IMR-90 (cell line): ENCODE results near the gene DCAF10. TPM values are rescaled to one million over a fixed set of nuclear protein-coding genes. Genes with fewer than 3 reads are reported as not detected.

Experiments
- ATAC-seq: fragments of 200-7000 bp; cut with Tn5 transposase; 2 replicates; pipeline ENCODE4 v1.9.1; 2020; ENCODE audit warnings: low read depth, mild to moderate bottlenecking, moderate library complexity
- BruUV-seq: library from RNA; stranded (reverse); fragments of 400-500 nt; replicated peaks from 2 replicates; lab custom pipeline; 2021; lab: Mats Ljungman, UMichigan
- CTCF ChIA-PET: fragments of 300-600 bp; formaldehyde crosslinking; extraction: SDS; loops from one replicate; lab custom pipeline; 2021; ENCODE audit warnings: antibody characterized with exemption; lab: Yijun Ruan, JAX
- POLR2A ChIA-PET: fragments of 300-600 bp; sonication (Branson Sonifier 250); formaldehyde crosslinking; loops from one replicate; lab custom pipeline; 2022; ENCODE audit warnings: antibody characterized with exemption; ENCODE audit not compliant: unreplicated experiment; lab: Charles Lee
- DNase-seq: peaks from one replicate; pipeline ENCODE4 v3.0.0; 2013
- H2AFZ ChIP-seq: replicated peaks from 2 replicates; pipeline ENCODE3; 2013; ENCODE audit warnings: low read length, mild to moderate bottlenecking; ENCODE audit not compliant: poor library complexity
- H2AK5ac ChIP-seq: 2 replicates; pipeline ENCODE4 v1.6.1; 2013; ENCODE audit warnings: low read depth, low read length, inconsistent platforms
- H2AK9ac ChIP-seq: replicated peaks from 2 replicates; pipeline ENCODE3; 2013; ENCODE audit warnings: mild to moderate bottlenecking, low read depth, low read length, moderate library complexity; ENCODE audit not compliant: poor library complexity
- H2BK120ac ChIP-seq: 2 replicates; pipeline ENCODE4 v1.6.1; 2013; ENCODE audit warnings: low read depth, low read length, inconsistent platforms
- H2BK15ac ChIP-seq: 3 replicates; pipeline ENCODE4 v1.6.1; 2013; ENCODE audit warnings: low read depth, low read length, inconsistent platforms
- H2BK20ac ChIP-seq: 2 replicates; pipeline ENCODE4 v1.6.1; 2013; ENCODE audit warnings: low read depth, mild to moderate bottlenecking, inconsistent platforms, low read length, moderate library complexity
- H2BK5ac ChIP-seq: 2 replicates; pipeline ENCODE4 v1.6.1; 2013; ENCODE audit warnings: mild to moderate bottlenecking, low read depth, low read length, inconsistent platforms; ENCODE audit not compliant: poor library complexity, severe bottlenecking
- H3K14ac ChIP-seq: replicated peaks from 2 replicates; pipeline ENCODE4 v1.6.1; 2013; ENCODE audit warnings: low read depth, low read length, inconsistent platforms
- H3K18ac ChIP-seq: 2 replicates; pipeline ENCODE4 v1.6.1; 2013; ENCODE audit warnings: low read depth, low read length, control low read depth
- H3K23ac ChIP-seq: 2 replicates; pipeline ENCODE4 v1.6.1; 2013; ENCODE audit warnings: low read depth, low read length, inconsistent platforms
- H3K27ac ChIP-seq: 2 replicates; pipeline ENCODE4 v1.5.1; 2013; ENCODE audit warnings: mild to moderate bottlenecking, control low read depth, low read length; ENCODE audit not compliant: insufficient read depth
- H3K27me3 ChIP-seq: 2 replicates; pipeline ENCODE4 v1.6.1; 2013; ENCODE audit warnings: low read length; ENCODE audit not compliant: control insufficient read depth, insufficient read depth
- H3K36me3 ChIP-seq: 2 replicates; pipeline ENCODE4 v1.6.1; 2013; ENCODE audit warnings: low read length, mixed read lengths; ENCODE audit not compliant: control insufficient read depth, insufficient read depth
- H3K4ac ChIP-seq: 2 replicates; pipeline ENCODE4 v1.6.1; 2013; ENCODE audit warnings: low read depth, low read length, inconsistent platforms
- H3K4me1 ChIP-seq: 2 replicates; pipeline ENCODE4 v1.6.1; 2013; ENCODE audit warnings: low read length, mixed read lengths; ENCODE audit not compliant: control insufficient read depth, insufficient read depth
- H3K4me2 ChIP-seq: 2 replicates; pipeline ENCODE4 v1.6.1; 2013; ENCODE audit warnings: low read depth, mild to moderate bottlenecking, control low read depth, low read length, moderate library complexity
- H3K4me3 ChIP-seq: 2 replicates; pipeline ENCODE4 v1.5.1; 2013; ENCODE audit warnings: low read depth, mild to moderate bottlenecking, control low read depth, low read length, moderate library complexity; ENCODE audit not compliant: insufficient read depth
- H3K56ac ChIP-seq: 2 replicates; pipeline ENCODE4 v1.6.1; 2013; ENCODE audit warnings: low read length, inconsistent platforms; ENCODE audit not compliant: insufficient read depth; ENCODE audit errors: extremely low read depth
- H3K79me1 ChIP-seq, 2 experiments: 2 replicates each; pipeline ENCODE4 v1.6.1; 2013; ENCODE audit warnings: low read length in 2 of 2, inconsistent platforms in 1 of 2, low read depth in 1 of 2
- H3K9ac ChIP-seq: 2 replicates; pipeline ENCODE4 v1.6.1; 2013; ENCODE audit warnings: low read depth, low read length, control low read depth
- H3K9me1 ChIP-seq: 2 replicates; pipeline ENCODE4 v1.6.1; 2013; ENCODE audit warnings: low read length, inconsistent platforms; ENCODE audit not compliant: insufficient read depth
- H3K9me3 ChIP-seq: 2 replicates; pipeline ENCODE4 v1.6.1; 2013; ENCODE audit warnings: low read length; ENCODE audit not compliant: control insufficient read depth, insufficient read depth
- H4K20me1 ChIP-seq: 2 replicates; pipeline ENCODE4 v1.6.1; 2013; ENCODE audit warnings: low read length, inconsistent platforms; ENCODE audit not compliant: insufficient read depth
- H4K5ac ChIP-seq: 2 replicates; pipeline ENCODE4 v1.6.1; 2013; ENCODE audit warnings: mild to moderate bottlenecking, low read depth, low read length, control low read depth
- H4K8ac ChIP-seq, 2 experiments: 2 replicates each; pipeline ENCODE4 v1.6.1; 2013; ENCODE audit warnings: low read depth in 2 of 2, low read length in 2 of 2, control low read depth in 1 of 2, inconsistent platforms in 1 of 2
- H4K91ac ChIP-seq: 2 replicates; pipeline ENCODE4 v1.6.1; 2013; ENCODE audit warnings: low read depth, low read length, inconsistent platforms; ENCODE audit not compliant: insufficient read depth
- BHLHE40 ChIP-seq: fragments of 150-350 bp; IDR thresholded peaks from 2 replicates; pipeline ENCODE4 v1.6.1; 2016; ENCODE audit warnings: mild to moderate bottlenecking, low read depth, low read length
- ELK1 ChIP-seq: fragments of 150-350 bp; IDR thresholded peaks from 2 replicates; pipeline ENCODE4 v1.6.1; 2016; ENCODE audit warnings: low read depth, mild to moderate bottlenecking, low read length, moderate library complexity, borderline replicate concordance
- MXI1 ChIP-seq: IDR thresholded peaks from 2 replicates; pipeline ENCODE4 v1.6.1; 2012; ENCODE audit warnings: low read depth, mild to moderate bottlenecking, low read length, moderate library complexity, borderline replicate concordance
- NFE2L2 ChIP-seq: fragments of 150-350 bp; IDR thresholded peaks from 2 replicates; pipeline ENCODE4 v1.6.1; 2016; ENCODE audit warnings: low read depth, mild to moderate bottlenecking, low read length
- POLR2A ChIP-seq: IDR thresholded peaks from 2 replicates; pipeline ENCODE4 v1.6.1; 2012; ENCODE audit warnings: mild to moderate bottlenecking, low read depth, low read length
- RCOR1 ChIP-seq: IDR thresholded peaks from 2 replicates; pipeline ENCODE4 v1.6.1; 2012; ENCODE audit warnings: mild to moderate bottlenecking, low read length, improper control_type of control experiment; ENCODE audit not compliant: insufficient replicate concordance
- RFX5 ChIP-seq: IDR thresholded peaks from 2 replicates; pipeline ENCODE4 v1.8.0; 2012; ENCODE audit warnings: low read depth, mild to moderate bottlenecking, low read length, moderate library complexity
- SMC3 ChIP-seq: fragments of 150-350 bp; IDR thresholded peaks from 2 replicates; pipeline ENCODE4 v1.6.1; 2016; ENCODE audit warnings: low read depth, mild to moderate bottlenecking, antibody characterized with exemption, low read length, moderate library complexity
- WGBS, 2 experiments: methylation state at CpG; one replicate each; pipeline versions ENCODE4 v1.1.5 to v1.1.7; 2013; ENCODE audit warnings: missing lambda C conversion rate in 2 of 2; ENCODE audit not compliant: insufficient read length in 1 of 2; ENCODE audit errors: extremely low coverage in 2 of 2; 5-methylcytosine and 5-hydroxymethylcytosine counted together
- dilution Hi-C: fragments of 300-500 bp; cut with HindIII; formaldehyde crosslinking; loops from one replicate; pipeline ENCODE4 v1.14.3; 2018; ENCODE audit warnings: low sequenced_read_pairs; ENCODE audit not compliant: unreplicated experiment
- in situ Hi-C: fragments of 300-500 bp; cut with MboI; formaldehyde crosslinking; loops from 3 replicates; pipeline ENCODE4 v1.14.3; 2019; ENCODE audit warnings: low sequenced_read_pairs, inconsistent platforms, mixed read lengths
- intact Hi-C: fragments of 100-400 bp; cut with micrococcal nuclease; formaldehyde crosslinking; loops from 2 replicates; pipeline ENCODE4 v1.10.0; 2022
- polyA plus RNA-seq, 3 experiments: library from polyadenylated mRNA; depleted of rRNA; stranded (reverse); fragments of >200 nt; gene quantifications; 2 replicates each; pipeline ENCODE4 v1.2.3, GENCODE V29; 2012; ENCODE audit warnings: low replicate concordance in 1 of 3
- total RNA-seq: library from RNA; depleted of rRNA; stranded (reverse); fragments of >200 nt; gene quantifications from 2 replicates; pipeline ENCODE4 v1.2.3, GENCODE V29; 2012
- TF ChIP-seq, protein P1 (sequence below): fragments of 150-350 bp; IDR thresholded peaks from 2 replicates; pipeline ENCODE4 v1.6.1; 2017; ENCODE audit warnings: mild to moderate bottlenecking, antibody characterized with exemption, low read length, low read depth
- TF ChIP-seq, protein P2 (sequence below): conservative IDR thresholded peaks from 2 replicates; pipeline ENCODE4 v1.5.1; 2012; ENCODE audit warnings: mild to moderate bottlenecking, low read depth, low read length, improper control_type of control experiment

The DCAF10 gene
- total and polyA plus RNA-seq, 2 of the 4 experiments (the other 2 are of a cell fraction) = 17.1 to 19.4 TPM

- TF ChIP-seq MXI1 (no peak), POLR2A (no peak), SMC3 (no peak), RCOR1 (no peak), BHLHE40 (no peak)
These were observed 105.2 kb downstream of the DCAF10 start (continued) for GRCh38 chr9:37905776-37906175.

- H2AFZ ChIP-seq = no peak overlapping the region
- no peak overlapping the region for H3K18ac ChIP-seq
- H4K5ac ChIP-seq = no peak overlapping the region
- no peak overlapping the region for H3K27ac ChIP-seq
- H3K9me1 ChIP-seq = peaks cover 6% of the 10 kb centered on the region
- H4K20me1 ChIP-seq = no peaks in the 10 kb centered on the region
- intact Hi-C loops (no loop called here), in situ Hi-C loops (loop anchor here (10.0 kb wide), 1 partner anchor 322 kb away; no protein-coding TSS in a partner anchor), dilution Hi-C loops (loop anchor here (25.0 kb wide), 1 partner anchor 481 kb away; the partner anchor contains the start of gene ALDH1B1)
- H2BK15ac ChIP-seq = no peak overlapping the region
- peaks cover 10 to 25% of the 10 kb centered on the region in 2 experiments for H3K79me1 ChIP-seq
- no TSS peak for BruUV-seq
- DNase-seq (no peak), ATAC-seq (no peak)
- H3K4ac ChIP-seq = no peak overlapping the region
- H3K14ac ChIP-seq = no peak overlapping the region
- H3K56ac ChIP-seq = no peak overlapping the region
- CTCF ChIA-PET = no interaction called here
- WGBS, 2 experiments = 55% methylated on average over 3 of the region's 11 CpGs; no CpG with 5 or more reads in 1 of the 2 experiments
- H3K4me2 ChIP-seq = no peak overlapping the region
- no peak overlapping the region for H4K8ac ChIP-seq
- no peak overlapping the region for H2BK120ac ChIP-seq
- 0 out of 2 replicates have a peak overlapping the region, but pooled peaks have one; percentile 9 for H2AK5ac ChIP-seq
- no peak overlapping the region for H2BK5ac ChIP-seq
- H3K4me3 ChIP-seq = no peak overlapping the region
- 0 out of 2 replicates have a peak overlapping the region, but pooled peaks have one; percentile 23 for H4K91ac ChIP-seq
- no peaks in the 10 kb centered on the region for H3K36me3 ChIP-seq
- H3K4me1 ChIP-seq = peaks cover 9% of the 10 kb centered on the region
- H3K27me3 ChIP-seq = no peaks in the 10 kb centered on the region
- H2AK9ac ChIP-seq = no peak overlapping the region
- H3K9ac ChIP-seq = no peak overlapping the region
- POLR2A ChIA-PET = no interaction called here
- H3K23ac ChIP-seq = no peak overlapping the region
- H3K9me3 ChIP-seq = no peaks in the 10 kb centered on the region
- no peak overlapping the region for H2BK20ac ChIP-seq
- TF ChIP-seq RCOR1 (no peak), ELK1 (no peak), MXI1 (no peak), BHLHE40 (no peak), SMC3 (no peak), NFE2L2 (no peak), POLR2A (no peak), RFX5 (no peak)
- TF ChIP-seq, protein P1, sequence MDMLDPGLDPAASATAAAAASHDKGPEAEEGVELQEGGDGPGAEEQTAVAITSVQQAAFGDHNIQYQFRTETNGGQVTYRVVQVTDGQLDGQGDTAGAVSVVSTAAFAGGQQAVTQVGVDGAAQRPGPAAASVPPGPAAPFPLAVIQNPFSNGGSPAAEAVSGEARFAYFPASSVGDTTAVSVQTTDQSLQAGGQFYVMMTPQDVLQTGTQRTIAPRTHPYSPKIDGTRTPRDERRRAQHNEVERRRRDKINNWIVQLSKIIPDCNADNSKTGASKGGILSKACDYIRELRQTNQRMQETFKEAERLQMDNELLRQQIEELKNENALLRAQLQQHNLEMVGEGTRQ = no peak
- TF ChIP-seq, protein P2, sequence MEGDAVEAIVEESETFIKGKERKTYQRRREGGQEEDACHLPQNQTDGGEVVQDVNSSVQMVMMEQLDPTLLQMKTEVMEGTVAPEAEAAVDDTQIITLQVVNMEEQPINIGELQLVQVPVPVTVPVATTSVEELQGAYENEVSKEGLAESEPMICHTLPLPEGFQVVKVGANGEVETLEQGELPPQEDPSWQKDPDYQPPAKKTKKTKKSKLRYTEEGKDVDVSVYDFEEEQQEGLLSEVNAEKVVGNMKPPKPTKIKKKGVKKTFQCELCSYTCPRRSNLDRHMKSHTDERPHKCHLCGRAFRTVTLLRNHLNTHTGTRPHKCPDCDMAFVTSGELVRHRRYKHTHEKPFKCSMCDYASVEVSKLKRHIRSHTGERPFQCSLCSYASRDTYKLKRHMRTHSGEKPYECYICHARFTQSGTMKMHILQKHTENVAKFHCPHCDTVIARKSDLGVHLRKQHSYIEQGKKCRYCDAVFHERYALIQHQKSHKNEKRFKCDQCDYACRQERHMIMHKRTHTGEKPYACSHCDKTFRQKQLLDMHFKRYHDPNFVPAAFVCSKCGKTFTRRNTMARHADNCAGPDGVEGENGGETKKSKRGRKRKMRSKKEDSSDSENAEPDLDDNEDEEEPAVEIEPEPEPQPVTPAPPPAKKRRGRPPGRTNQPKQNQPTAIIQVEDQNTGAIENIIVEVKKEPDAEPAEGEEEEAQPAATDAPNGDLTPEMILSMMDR = no peak
These were observed 106.0 kb downstream of the DCAF10 start for GRCh38 chr9:37906312-37907239.
